K562 (cell line): ENCODE results near the gene CACNB1. TPM values are rescaled to one million over a fixed set of nuclear protein-coding genes. Genes with fewer than 3 reads are reported as not detected.

ENCODE experiments used
- CBFA2T2 ChIP-seq: fragments of 450-650 bp; conservative IDR thresholded peaks from 2 replicates; pipeline ENCODE4 v1.6.1; 2017; ENCODE audit warnings: mild to moderate bottlenecking
- CTCF ChIP-seq, 3 experiments: IDR thresholded peaks in 2 of 3; conservative IDR thresholded peaks in 1 of 3; 2 replicates each; pipeline ENCODE4 v1.5.1; 2011 to 2012; ENCODE audit warnings: low read length in 3 of 3, mild to moderate bottlenecking in 3 of 3, control low read depth in 2 of 3, improper control_type of control experiment in 1 of 3, inconsistent platforms in 1 of 3, low read depth in 1 of 3, mixed read lengths in 1 of 3, moderate library complexity in 1 of 3; ENCODE audit not compliant: insufficient read depth in 2 of 3
- DPF2 ChIP-seq: fragments of 450-650 bp; IDR thresholded peaks from 2 replicates; pipeline ENCODE4 v1.6.1; 2016
- EP300 ChIP-seq: IDR thresholded peaks from 2 replicates; pipeline ENCODE4 v1.6.1; 2012; ENCODE audit warnings: low read length, improper control_type of control experiment
- EZH2 ChIP-seq: IDR thresholded peaks from 2 replicates; pipeline ENCODE4 v1.6.1; 2012; ENCODE audit warnings: low read depth, mild to moderate bottlenecking, inconsistent platforms, low read length, borderline replicate concordance
- HDAC3 ChIP-seq: fragments of 450-650 bp; IDR thresholded peaks from 2 replicates; pipeline ENCODE4 v1.6.1; 2018; ENCODE audit warnings: borderline replicate concordance, mild to moderate bottlenecking, moderate library complexity; ENCODE audit not compliant: partially characterized antibody
- HSF4 ChIP-seq: fragments of 250-450 bp; sonication (Bioruptor Pico); IDR thresholded peaks from 2 replicates; pipeline ENCODE4 v2.1.2; 2022; ENCODE audit warnings: mild to moderate bottlenecking, moderate library complexity, borderline replicate concordance
- KAT7 ChIP-seq: sonication (generic); formaldehyde crosslinking; IDR thresholded peaks from 2 replicates; pipeline ENCODE4 v1.8.0; 2022; ENCODE audit warnings: missing genetic modification reagents, mild to moderate bottlenecking, borderline replicate concordance
- KLF10 ChIP-seq: fragments of 250-450 bp; sonication (Bioruptor Pico); IDR thresholded peaks from 2 replicates; pipeline ENCODE4 v1.6.1; 2021; ENCODE audit warnings: matching md5 sums
- MAFF ChIP-seq: IDR thresholded peaks from 2 replicates; pipeline ENCODE4 v1.6.1; 2012; ENCODE audit warnings: low read length, improper control_type of control experiment
- NONO ChIP-seq, 2 experiments: fragments of 200-400 bp in 1 of 2; fragments of 450-650 bp in 1 of 2; formaldehyde crosslinking in 1 of 2; IDR thresholded peaks; 2 replicates each; pipeline ENCODE4 v1.6.1; 2017; ENCODE audit warnings: low read depth in 2 of 2, mild to moderate bottlenecking in 2 of 2, moderate library complexity in 2 of 2, low read length in 1 of 2
- PHF20 ChIP-seq: fragments of 450-650 bp; IDR thresholded peaks from 2 replicates; pipeline ENCODE4 v1.6.1; 2018; ENCODE audit not compliant: partially characterized antibody
- TARDBP ChIP-seq: fragments of 450-650 bp; IDR thresholded peaks from 2 replicates; pipeline ENCODE4 v1.6.1; 2016
- ZBTB8A ChIP-seq: fragments of 450-650 bp; IDR thresholded peaks from 2 replicates; pipeline ENCODE4 v1.6.1; 2018; ENCODE audit warnings: mild to moderate bottlenecking, moderate library complexity; ENCODE audit not compliant: partially characterized antibody
- ZC3H8 ChIP-seq: fragments of 450-650 bp; IDR thresholded peaks from 2 replicates; pipeline ENCODE4 v1.6.1; 2017
- ZNF146 ChIP-seq: IDR thresholded peaks from one replicate; pipeline ENCODE4 v1.6.1; 2018; ENCODE audit warnings: missing compliant biosample characterization; ENCODE audit not compliant: unreplicated experiment
- ZNF165 ChIP-seq: fragments of 250-450 bp; sonication (Bioruptor Pico); IDR thresholded peaks from 2 replicates; pipeline ENCODE4 v1.4.0; 2020; ENCODE audit warnings: borderline replicate concordance
- ZNF274 ChIP-seq: IDR thresholded peaks from 2 replicates; pipeline ENCODE4 v1.6.1; 2011; ENCODE audit warnings: low read depth, mild to moderate bottlenecking, low read length, moderate library complexity, borderline replicate concordance
- ZNF584 ChIP-seq: fragments of 200-800 bp; sonication (Bioruptor generic); IDR thresholded peaks from 2 replicates; pipeline ENCODE4 v1.6.1; 2016; ENCODE audit warnings: low read depth, mild to moderate bottlenecking, missing genetic modification characterization, missing compliant biosample characterization
- ZNF696 ChIP-seq: fragments of 250-450 bp; sonication (Bioruptor Pico); conservative IDR thresholded peaks from 2 replicates; pipeline ENCODE4 v1.4.0; 2020; ENCODE audit warnings: mild to moderate bottlenecking, moderate library complexity
- polyA plus RNA-seq, 8 experiments: library from polyadenylated mRNA; depleted of rRNA in 4 of 8; stranded (reverse) in 5 of 8; unstranded in 3 of 8; fragments of >200 nt; fragmentation: Nextera tagmentation in 2 of 8; fragmentation: Illumina TruSeq in 1 of 8; extraction: Ambion mirVana in 2 of 8; extraction: Trizol in 1 of 8; gene quantifications; 2 replicates each; pipeline versions ENCODE4 v1.2.1 to v1.2.3, GENCODE V29; 2011 to 2014; ENCODE audit warnings: inconsistent platforms in 1 of 8, missing spikeins in 1 of 8
- total RNA-seq, 7 experiments: library from RNA; depleted of rRNA in 6 of 7; stranded (reverse); fragments of >200 nt in 6 of 7; fragmentation: Illumina TruSeq in 2 of 7; extraction: Trizol in 2 of 7; gene quantifications; 2 replicates each; pipeline versions ENCODE4 v1.2.1 to v1.2.3, GENCODE V29; 2011 to 2021; ENCODE audit warnings: low replicate concordance in 1 of 7
- TF ChIP-seq, protein P1 (sequence below), 2 experiments: fragments of 450-650 bp; IDR thresholded peaks; 2 replicates each; pipeline ENCODE4 v1.6.1; 2016
- TF ChIP-seq, protein P2 (sequence below): fragments of 450-650 bp; formaldehyde crosslinking; IDR thresholded peaks from 2 replicates; pipeline ENCODE4 v1.4.0; 2022; ENCODE audit warnings: missing genetic modification characterization
- TF ChIP-seq, protein P3 (sequence below): fragments of 450-650 bp; conservative IDR thresholded peaks from 2 replicates; pipeline ENCODE4 v1.6.1; 2016; ENCODE audit warnings: missing genetic modification characterization, low read depth, mild to moderate bottlenecking, missing compliant biosample characterization, moderate library complexity

CACNB1 gene
- total and polyA plus RNA-seq, 9 of the 15 experiments (the other 6 are each of a cell fraction or from before 2014, with no cell fraction given) = 0.08 to 7.4 (median 3.0) TPM

DNA sequence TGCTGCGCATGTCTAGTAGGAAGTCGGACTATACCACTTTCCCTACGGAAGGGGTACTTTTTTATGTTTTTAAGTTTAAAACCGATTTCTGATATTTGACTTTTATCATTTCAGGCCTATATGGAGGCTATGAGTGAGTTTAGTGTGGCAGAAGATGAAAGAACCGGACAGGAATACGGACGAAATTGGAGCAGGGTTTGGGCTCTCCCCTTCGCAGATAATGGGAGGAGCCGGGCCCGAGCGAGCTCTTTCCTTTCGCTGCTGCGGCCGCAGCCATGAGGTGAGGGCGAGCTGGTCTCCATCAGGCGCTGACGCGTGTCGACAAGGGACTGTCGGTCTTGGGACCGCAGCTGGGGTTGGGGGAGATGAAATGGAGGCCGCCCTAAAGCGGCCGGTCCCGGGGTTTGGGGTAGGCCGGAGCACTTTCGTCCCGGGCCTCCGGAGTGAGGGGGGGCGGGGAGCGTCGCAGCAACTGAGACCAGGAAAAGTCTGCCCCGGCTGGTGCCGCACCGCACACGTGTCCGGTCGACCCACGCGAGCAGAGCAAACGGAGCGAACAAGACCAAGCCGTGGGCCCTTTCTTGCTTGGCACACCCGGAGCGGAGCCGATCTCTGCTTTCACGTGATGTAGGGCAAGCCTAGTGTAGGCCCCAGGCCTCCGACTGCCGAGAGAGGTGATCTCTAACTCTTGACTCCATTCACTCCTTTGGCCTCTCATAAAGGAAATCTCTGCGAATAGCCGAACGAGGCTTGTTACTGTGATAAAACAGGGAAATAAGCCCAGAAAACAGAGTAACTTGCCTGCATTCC, 2.8 kb upstream of the CACNB1 start, which contains the start of gene RPL19 (continued):
- TF ChIP-seq ZBTB8A (no peak), HDAC3 (no peak), ZC3H8 (no peak), KLF10 (CRISPR knock-in tag) (0 out of 2 replicates have a peak, but pooled peaks have one; percentile 46), HSF4 (CRISPR knock-in tag) (no peak), PHF20 (peak; percentile 32), ZNF584 (CRISPR knock-in tag) (no peak), ZNF146 (CRISPR knock-in tag) (no peak), TARDBP (no peak), NONO (IDR thresholded peaks at IDR 0.05; ENCODE audit: low read depth in 2 of 2, low read length in 1 of 2) (peak in 1 of 2 experiments; percentile 99; a peak in 2 of 4 replicates), EZH2 (no peak), KAT7 (CRISPR knock-in tag) (no peak; the same call in 1 of the 2 replicates), EP300 (peak; percentile 39), ZNF165 (no peak), ZNF696 (no peak), MAFF (peak; percentile 87), CTCF (IDR thresholded peaks at IDR 0.05 in 2 of 3, conservative IDR thresholded peaks at IDR 0.05 in 1 of 3; ENCODE audit: insufficient read depth in 2 of 3, low read depth in 1 of 3, low read length in 3 of 3) (no peak; a peak in 1 of 6 replicates), CBFA2T2 (no peak), DPF2 (no peak), ZNF274 (no peak)
- TF ChIP-seq, protein P1, sequence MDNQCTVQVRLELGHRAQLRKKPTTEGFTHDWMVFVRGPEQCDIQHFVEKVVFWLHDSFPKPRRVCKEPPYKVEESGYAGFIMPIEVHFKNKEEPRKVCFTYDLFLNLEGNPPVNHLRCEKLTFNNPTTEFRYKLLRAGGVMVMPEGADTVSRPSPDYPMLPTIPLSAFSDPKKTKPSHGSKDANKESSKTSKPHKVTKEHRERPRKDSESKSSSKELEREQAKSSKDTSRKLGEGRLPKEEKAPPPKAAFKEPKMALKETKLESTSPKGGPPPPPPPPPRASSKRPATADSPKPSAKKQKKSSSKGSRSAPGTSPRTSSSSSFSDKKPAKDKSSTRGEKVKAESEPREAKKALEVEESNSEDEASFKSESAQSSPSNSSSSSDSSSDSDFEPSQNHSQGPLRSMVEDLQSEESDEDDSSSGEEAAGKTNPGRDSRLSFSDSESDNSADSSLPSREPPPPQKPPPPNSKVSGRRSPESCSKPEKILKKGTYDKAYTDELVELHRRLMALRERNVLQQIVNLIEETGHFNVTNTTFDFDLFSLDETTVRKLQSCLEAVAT (IDR thresholded peaks at IDR 0.05) = no peak
- TF ChIP-seq, protein P2, sequence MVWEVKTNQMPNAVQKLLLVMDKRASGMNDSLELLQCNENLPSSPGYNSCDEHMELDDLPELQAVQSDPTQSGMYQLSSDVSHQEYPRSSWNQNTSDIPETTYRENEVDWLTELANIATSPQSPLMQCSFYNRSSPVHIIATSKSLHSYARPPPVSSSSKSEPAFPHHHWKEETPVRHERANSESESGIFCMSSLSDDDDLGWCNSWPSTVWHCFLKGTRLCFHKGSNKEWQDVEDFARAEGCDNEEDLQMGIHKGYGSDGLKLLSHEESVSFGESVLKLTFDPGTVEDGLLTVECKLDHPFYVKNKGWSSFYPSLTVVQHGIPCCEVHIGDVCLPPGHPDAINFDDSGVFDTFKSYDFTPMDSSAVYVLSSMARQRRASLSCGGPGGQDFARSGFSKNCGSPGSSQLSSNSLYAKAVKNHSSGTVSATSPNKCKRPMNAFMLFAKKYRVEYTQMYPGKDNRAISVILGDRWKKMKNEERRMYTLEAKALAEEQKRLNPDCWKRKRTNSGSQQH = no peak
- TF ChIP-seq, protein P3, sequence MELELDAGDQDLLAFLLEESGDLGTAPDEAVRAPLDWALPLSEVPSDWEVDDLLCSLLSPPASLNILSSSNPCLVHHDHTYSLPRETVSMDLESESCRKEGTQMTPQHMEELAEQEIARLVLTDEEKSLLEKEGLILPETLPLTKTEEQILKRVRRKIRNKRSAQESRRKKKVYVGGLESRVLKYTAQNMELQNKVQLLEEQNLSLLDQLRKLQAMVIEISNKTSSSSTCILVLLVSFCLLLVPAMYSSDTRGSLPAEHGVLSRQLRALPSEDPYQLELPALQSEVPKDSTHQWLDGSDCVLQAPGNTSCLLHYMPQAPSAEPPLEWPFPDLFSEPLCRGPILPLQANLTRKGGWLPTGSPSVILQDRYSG (tag) = no peak
